Spleen (tissue), 11 donors: ENCODE results near the gene KREMEN1. TPM values are rescaled to one million over a fixed set of nuclear protein-coding genes. Genes with fewer than 3 reads are reported as not detected.
"Not testable (repeated sequence)": the region's sequence is repeated elsewhere in the genome, so short reads cannot be mapped to it uniquely, and the experiment has no call there.

ENCODE experiments used
- DNase-seq: peaks from one replicate; pipeline ENCODE4 v3.0.0-alpha.2; 2020
- H3K27ac ChIP-seq, 8 donors: fragments of 200-600 bp; sonication (generic) in 7 of 8; 1 replicate in 4 of 8; 2 replicates in 4 of 8; pipeline versions ENCODE4 v1.5.0 to v1.8.0; 2016 to 2021; ENCODE audit warnings: inconsistent platforms in 4 of 8, mild to moderate bottlenecking in 4 of 8, moderate library complexity in 1 of 8
- H3K27me3 ChIP-seq, 7 donors: fragments of 200-600 bp; sonication (generic) in 6 of 7; replicated peaks in 1 of 7; 1 replicate in 4 of 7; 2 replicates in 3 of 7; pipeline versions ENCODE4 v1.5.0 to v1.8.0; 2016 to 2021; ENCODE audit warnings: inconsistent platforms in 3 of 7, mild to moderate bottlenecking in 1 of 7
- H3K36me3 ChIP-seq, 6 donors: fragments of 200-600 bp; sonication (generic) in 5 of 6; 1 replicate in 4 of 6; 2 replicates in 2 of 6; pipeline versions ENCODE4 v1.5.0 to v1.8.0; 2016 to 2021; ENCODE audit warnings: inconsistent platforms in 2 of 6
- H3K4me1 ChIP-seq, 6 donors: fragments of 200-600 bp; sonication (generic) in 5 of 6; 1 replicate in 3 of 6; 2 replicates in 3 of 6; pipeline versions ENCODE4 v1.5.0 to v1.8.0; 2016 to 2021; ENCODE audit warnings: inconsistent platforms in 3 of 6
- H3K4me3 ChIP-seq, 8 donors: fragments of 200-600 bp; sonication (generic) in 7 of 8; 1 replicate in 4 of 8; 2 replicates in 4 of 8; pipeline versions ENCODE4 v1.5.0 to v1.8.0; 2016 to 2021; ENCODE audit warnings: inconsistent platforms in 4 of 8, mild to moderate bottlenecking in 4 of 8, moderate library complexity in 2 of 8
- H3K9me3 ChIP-seq, 8 donors: fragments of 200-600 bp; sonication (generic) in 7 of 8; 1 replicate in 4 of 8; 2 replicates in 4 of 8; pipeline versions ENCODE4 v1.5.0 to v1.8.0; 2016 to 2021; ENCODE audit warnings: inconsistent platforms in 4 of 8
- POLR2A ChIP-seq, 3 donors: fragments of 450-650 bp; IDR thresholded peaks; one replicate each; pipeline ENCODE4 v1.5.1; 2017; ENCODE audit warnings: antibody characterized with exemption in 3 of 3, mild to moderate bottlenecking in 1 of 3
- POLR2AphosphoS5 ChIP-seq, 3 donors: sonication (generic); formaldehyde crosslinking; IDR thresholded peaks; one replicate each; pipeline ENCODE4 v1.5.1; 2017; ENCODE audit warnings: antibody characterized with exemption in 3 of 3
- WGBS, 5 donors: extraction: QIAGEN DNeasy Blood & Tissue Kit in 3 of 5; methylation state at CpG; one replicate each; pipeline versions ENCODE4 v1.1.5 to v1.1.7; 2013 to 2018; 5-methylcytosine and 5-hydroxymethylcytosine counted together
- intact Hi-C: fragments of 100-400 bp; cut with DNase I; formaldehyde crosslinking; loops from one replicate; pipeline ENCODE4 v1.15.0; 2023; ENCODE audit warnings: low total_unique reads
- polyA plus RNA-seq, 3 donors: library from polyadenylated mRNA; stranded (reverse); fragments of 200-250 nt; gene quantifications; one replicate each; pipeline ENCODE4 v1.2.1, GENCODE V29; 2013
- total RNA-seq, 7 donors: library from RNA; depleted of rRNA in 3 of 7; stranded (reverse); fragments of >200 nt in 3 of 7; fragmentation: NEBNext Ultra II Directional in 4 of 7; extraction: Animal tissue kit (Norgen Biotek cat#: 25700) in 4 of 7; gene quantifications; one replicate each; pipeline versions ENCODE4 v1.1.0 to v1.2.1, GENCODE V29; 2016 to 2021
- TF ChIP-seq, protein P1 (sequence below), 11 experiments: fragments of 200-600 bp in 7 of 11; fragments of 450-650 bp in 4 of 11; sonication (generic) in 4 of 11; IDR thresholded peaks in 8 of 11; conservative IDR thresholded peaks in 3 of 11; 1 replicate in 7 of 11; 2 replicates in 4 of 11; pipeline versions ENCODE4 v1.4.0 to v1.8.0; 2016 to 2021; ENCODE audit warnings: antibody characterized with exemption in 11 of 11, inconsistent platforms in 4 of 11, mild to moderate bottlenecking in 1 of 11
- donor health status: healthy with polysubstance abuse.
- donor health status: DM: no; HTN: no; CAD: no; lungs with moderate emphysema.
- donor health status: DM: no; HTN: no; CAD: no.
- donor health status: Bipolar disorder and iron deficiency.
- donor health status: healthy.
- donor health status: DM: no; HTN: no; CAD: no.
- donor health status: DM: yes; HTN: yes; CAD: no.

Gene KREMEN1
- total and polyA plus RNA-seq, 10 donors = 1.5 to 41.3 (median 25.1) TPM

DNA sequence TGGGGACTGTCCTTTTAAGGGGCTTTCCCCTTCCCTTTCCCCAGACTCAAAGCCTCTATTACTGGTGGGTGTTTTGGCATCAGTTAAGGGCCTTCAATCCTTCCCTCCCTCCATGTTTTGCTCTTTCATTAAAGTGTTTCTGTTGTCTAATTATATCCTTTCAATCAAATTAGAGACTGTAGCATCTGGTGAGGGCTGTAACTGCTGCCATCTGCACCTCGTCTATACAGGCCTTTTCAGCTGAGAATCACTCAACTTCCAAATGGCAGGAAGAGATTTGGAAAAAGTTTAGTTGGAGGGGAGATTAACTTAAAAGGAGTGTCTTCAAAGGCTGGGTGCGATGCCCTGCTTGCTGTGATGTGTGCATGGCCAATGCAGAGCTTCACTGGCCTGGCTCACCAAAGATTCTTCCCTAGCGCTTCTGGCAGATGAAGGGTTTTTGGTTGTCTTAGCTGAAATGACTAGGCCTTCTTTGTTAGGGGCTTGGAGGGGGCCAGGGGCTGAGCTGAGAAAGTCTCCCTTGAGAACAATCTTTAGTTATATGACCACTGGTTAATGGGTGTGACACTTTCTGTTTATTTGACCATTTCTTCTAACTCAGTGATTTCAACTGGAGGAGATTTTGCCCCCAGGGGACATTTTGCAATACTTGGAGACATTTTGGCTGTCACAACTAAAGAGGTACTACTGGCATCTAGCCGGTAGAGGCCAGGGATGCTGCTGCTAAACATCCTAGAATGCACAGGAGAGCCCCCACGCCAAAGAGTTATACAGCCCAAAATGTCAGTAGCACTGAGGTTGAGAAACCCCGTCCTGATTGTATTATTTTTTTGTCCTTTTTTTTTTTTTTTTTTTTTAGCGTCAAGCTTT is 7.5 kb downstream of the KREMEN1 start:
- TF ChIP-seq POLR2A (IDR thresholded peaks at IDR 0.05) (no peak), POLR2AphosphoS5 (IDR thresholded peaks at IDR 0.05) (no peak)
- TF ChIP-seq, protein P1, sequence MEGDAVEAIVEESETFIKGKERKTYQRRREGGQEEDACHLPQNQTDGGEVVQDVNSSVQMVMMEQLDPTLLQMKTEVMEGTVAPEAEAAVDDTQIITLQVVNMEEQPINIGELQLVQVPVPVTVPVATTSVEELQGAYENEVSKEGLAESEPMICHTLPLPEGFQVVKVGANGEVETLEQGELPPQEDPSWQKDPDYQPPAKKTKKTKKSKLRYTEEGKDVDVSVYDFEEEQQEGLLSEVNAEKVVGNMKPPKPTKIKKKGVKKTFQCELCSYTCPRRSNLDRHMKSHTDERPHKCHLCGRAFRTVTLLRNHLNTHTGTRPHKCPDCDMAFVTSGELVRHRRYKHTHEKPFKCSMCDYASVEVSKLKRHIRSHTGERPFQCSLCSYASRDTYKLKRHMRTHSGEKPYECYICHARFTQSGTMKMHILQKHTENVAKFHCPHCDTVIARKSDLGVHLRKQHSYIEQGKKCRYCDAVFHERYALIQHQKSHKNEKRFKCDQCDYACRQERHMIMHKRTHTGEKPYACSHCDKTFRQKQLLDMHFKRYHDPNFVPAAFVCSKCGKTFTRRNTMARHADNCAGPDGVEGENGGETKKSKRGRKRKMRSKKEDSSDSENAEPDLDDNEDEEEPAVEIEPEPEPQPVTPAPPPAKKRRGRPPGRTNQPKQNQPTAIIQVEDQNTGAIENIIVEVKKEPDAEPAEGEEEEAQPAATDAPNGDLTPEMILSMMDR (IDR thresholded peaks at IDR 0.05 in 8 of 11, conservative IDR thresholded peaks at IDR 0.05 in 3 of 11) = no peak
- Histone ChIP-seq H3K27ac (peak overlapping the region in 3 of 8 donors; percentile 3 to 46 (median 44)), H3K27me3 (peaks cover 0 to 13% (median 0%) of the 10 kb centered on the region in 7 donors), H3K36me3 (no peaks in the 10 kb centered on the region), H3K4me1 (peaks cover 0 to 63% (median 17%) of the 10 kb centered on the region in 6 donors), H3K4me3 (no peak overlapping the region), H3K9me3 (no peaks in the 10 kb centered on the region)
- WGBS, 5 donors = 78 to 87% (median 82%) methylated on average over 7 of the region's 7 CpGs
- no peak for DNase-seq
- intact Hi-C loops = no loop called here

- H3K9me3 ChIP-seq = no peaks in the 10 kb centered on the region
- 52 to 81% (median 68%) methylated on average over 3 of the region's 3 CpGs for WGBS, 5 donors
- intact Hi-C loops = no loop called here
- H3K36me3 ChIP-seq = no peaks in the 10 kb centered on the region
- peaks cover 0 to under 1% (median 0%) of the 10 kb centered on the region in 7 donors for H3K27me3 ChIP-seq
- TF ChIP-seq, protein P1 (IDR thresholded peaks at IDR 0.05 in 8 of 11, conservative IDR thresholded peaks at IDR 0.05 in 3 of 11) = no peak
- TF ChIP-seq POLR2AphosphoS5 (IDR thresholded peaks at IDR 0.05) (no peak), POLR2A (IDR thresholded peaks at IDR 0.05) (no peak)
- no peak for DNase-seq
- H3K27ac ChIP-seq = peak overlapping the region in 1 of 8 donors; percentile 42
- peaks cover 0 to 63% (median 17%) of the 10 kb centered on the region in 6 donors for H3K4me1 ChIP-seq
- no peak overlapping the region for H3K4me3 ChIP-seq
Observed at GRCh38 chr22:29081517-29082236, 8.8 kb downstream of the KREMEN1 start.

DNA sequence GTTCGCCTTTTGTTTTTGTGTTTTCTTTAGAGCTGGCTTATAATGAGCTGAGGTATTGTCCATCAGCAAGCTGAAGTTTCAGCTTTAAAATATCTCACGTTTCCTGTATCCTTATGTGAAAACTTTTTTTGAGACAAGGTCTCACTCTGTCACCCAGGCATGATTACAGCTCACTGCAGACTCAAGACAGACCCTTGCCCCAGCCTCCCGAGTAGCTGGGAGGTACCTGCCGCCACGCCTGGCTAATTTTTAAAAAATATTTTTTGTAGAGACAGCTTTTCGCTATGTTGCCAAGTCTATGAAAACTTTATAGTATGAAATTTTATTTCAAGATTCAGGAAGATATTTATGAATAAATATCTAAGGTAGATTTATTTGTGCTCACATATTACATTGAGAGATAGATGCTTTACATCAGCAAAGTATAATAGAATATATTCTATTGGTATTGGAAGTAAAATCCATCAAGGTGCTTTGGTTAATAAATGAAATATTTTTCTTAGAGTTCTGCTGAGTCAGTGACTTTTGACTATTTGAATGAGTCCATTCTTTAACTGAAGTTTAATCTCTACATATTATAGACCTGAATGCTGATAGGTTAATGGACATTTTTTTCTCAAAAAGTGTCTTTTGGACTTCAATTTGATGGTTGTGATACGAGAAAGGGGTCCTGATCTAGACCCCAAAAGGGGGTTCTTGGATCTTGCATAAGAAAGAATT is 10.2 kb downstream of the KREMEN1 start:
- intact Hi-C loops = no loop called here

DNA sequence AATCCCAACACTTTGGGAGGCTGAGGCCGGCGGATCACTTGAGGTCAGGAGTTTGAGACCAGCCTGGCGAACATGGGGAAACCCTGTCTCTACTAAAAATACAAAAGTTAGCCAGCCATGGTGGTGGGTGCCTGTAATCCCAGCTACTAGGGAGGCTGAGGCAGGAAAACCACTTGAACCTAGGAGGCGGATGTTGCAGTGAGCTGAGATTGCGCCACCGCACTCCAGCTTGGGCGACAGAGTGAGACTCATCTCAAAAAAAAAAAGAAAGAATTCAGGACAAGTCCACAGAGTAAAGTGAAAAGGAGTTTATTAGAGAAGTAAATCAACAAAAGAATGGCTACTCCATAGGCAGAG is 10.7 kb downstream of the KREMEN1 start:
- H3K4me3 ChIP-seq, H3K9me3 ChIP-seq, intact Hi-C loops, H3K27me3 ChIP-seq, H3K36me3 ChIP-seq: not testable (repeated sequence)
- Histone ChIP-seq H3K4me1 (peaks cover 0 to 54% (median 14%) of the 10 kb centered on the region in 6 donors), H3K27ac (peak overlapping the region in 6 of 8 donors; percentile 30 to 77 (median 54))
- peak; percentile 78 for DNase-seq
- WGBS, 5 donors = 65 to 89% (median 78%) methylated on average over 7 of the region's 7 CpGs

More for the DNA sequence above, 10.2 kb downstream of the KREMEN1 start:
- Histone ChIP-seq H3K4me3 (no peak overlapping the region), H3K9me3 (no peaks in the 10 kb centered on the region), H3K4me1 (peaks cover 0 to 60% (median 17%) of the 10 kb centered on the region in 6 donors), H3K36me3 (no peaks in the 10 kb centered on the region), H3K27ac (peak overlapping the region in 6 of 8 donors; percentile 30 to 77 (median 54)), H3K27me3 (no peaks in the 10 kb centered on the region)
- no peak for DNase-seq
- 80 to 93% (median 89%) methylated on average over 7 of the region's 7 CpGs for WGBS, 5 donors
- TF ChIP-seq POLR2AphosphoS5 (IDR thresholded peaks at IDR 0.05) (no peak), POLR2A (IDR thresholded peaks at IDR 0.05) (no peak)
- TF ChIP-seq, protein P1 (IDR thresholded peaks at IDR 0.05 in 8 of 11, conservative IDR thresholded peaks at IDR 0.05 in 3 of 11) = no peak
